Fibroblast of villous mesenchyme (primary cell): ENCODE data around the gene LONP1. TPM values are rescaled to one million over a fixed set of nuclear protein-coding genes. Genes with fewer than 3 reads are reported as not detected.
"Not testable (repeated sequence)": the region's sequence is repeated elsewhere in the genome, so short reads cannot be mapped to it uniquely, and the experiment has no call there.

Experiments
- DNase-seq: peaks from one replicate; pipeline ENCODE4 v3.0.0-alpha.2; 2010; ENCODE audit warnings: low read depth
- H3K4me3 ChIP-seq: 2 replicates; pipeline ENCODE4 v1.5.1; 2011; ENCODE audit warnings: low read depth, mild to moderate bottlenecking, low read length
- CTCF ChIP-seq: IDR thresholded peaks from 2 replicates; pipeline ENCODE4 v1.5.1; 2012; ENCODE audit warnings: low read depth, mild to moderate bottlenecking, low read length; ENCODE audit not compliant: insufficient read depth
- total RNA-seq: library from RNA; depleted of rRNA; stranded (reverse); fragments of >200 nt; gene quantifications from 2 replicates; pipeline ENCODE4 v1.2.3, GENCODE V29; 2012

Gene LONP1
- total RNA-seq, 1 donor, result 65.2 TPM

- no peak for TF ChIP-seq CTCF
- H3K4me3 ChIP-seq, result no peak overlapping the region
- DNase-seq, result no peak
These were observed 8.2 kb downstream of the LONP1 start for GRCh38 chr19:5711713-5712161.

GRCh38 chr19:5711025-5711424 is 8.9 kb downstream of the LONP1 start:
- no peak for TF ChIP-seq CTCF
- DNase-seq, result no peak
- no peak overlapping the region for H3K4me3 ChIP-seq

- no peak for DNase-seq
These were observed 12.1 kb downstream of the LONP1 start for GRCh38 chr19:5707576-5708575.

GRCh38 chr19:5706876-5707573 is 12.9 kb downstream of the LONP1 start:
- DNase-seq, result no peak
- no peak overlapping the region for H3K4me3 ChIP-seq
- no peak for TF ChIP-seq CTCF

More at GRCh38 chr19:5707576-5708575, 12.1 kb downstream of the LONP1 start:
- TF ChIP-seq CTCF, result no peak
- no peak overlapping the region for H3K4me3 ChIP-seq

- TF ChIP-seq CTCF, result no peak
- H3K4me3 ChIP-seq, result no peak overlapping the region
- no peak for DNase-seq
These were observed 14.4 kb downstream of the LONP1 start for GRCh38 chr19:5705552-5705951.

- no peak for TF ChIP-seq CTCF
- no peak overlapping the region for H3K4me3 ChIP-seq
- no peak for DNase-seq
These were observed 15.8 kb downstream of the LONP1 start for GRCh38 chr19:5703819-5704818.

- DNase-seq, H3K4me3 ChIP-seq: not testable (repeated sequence)
These were observed 17.9 kb downstream of the LONP1 start for GRCh38 chr19:5702053-5702410.
